ENCODE data around the gene SLC17A9.

DNA sequence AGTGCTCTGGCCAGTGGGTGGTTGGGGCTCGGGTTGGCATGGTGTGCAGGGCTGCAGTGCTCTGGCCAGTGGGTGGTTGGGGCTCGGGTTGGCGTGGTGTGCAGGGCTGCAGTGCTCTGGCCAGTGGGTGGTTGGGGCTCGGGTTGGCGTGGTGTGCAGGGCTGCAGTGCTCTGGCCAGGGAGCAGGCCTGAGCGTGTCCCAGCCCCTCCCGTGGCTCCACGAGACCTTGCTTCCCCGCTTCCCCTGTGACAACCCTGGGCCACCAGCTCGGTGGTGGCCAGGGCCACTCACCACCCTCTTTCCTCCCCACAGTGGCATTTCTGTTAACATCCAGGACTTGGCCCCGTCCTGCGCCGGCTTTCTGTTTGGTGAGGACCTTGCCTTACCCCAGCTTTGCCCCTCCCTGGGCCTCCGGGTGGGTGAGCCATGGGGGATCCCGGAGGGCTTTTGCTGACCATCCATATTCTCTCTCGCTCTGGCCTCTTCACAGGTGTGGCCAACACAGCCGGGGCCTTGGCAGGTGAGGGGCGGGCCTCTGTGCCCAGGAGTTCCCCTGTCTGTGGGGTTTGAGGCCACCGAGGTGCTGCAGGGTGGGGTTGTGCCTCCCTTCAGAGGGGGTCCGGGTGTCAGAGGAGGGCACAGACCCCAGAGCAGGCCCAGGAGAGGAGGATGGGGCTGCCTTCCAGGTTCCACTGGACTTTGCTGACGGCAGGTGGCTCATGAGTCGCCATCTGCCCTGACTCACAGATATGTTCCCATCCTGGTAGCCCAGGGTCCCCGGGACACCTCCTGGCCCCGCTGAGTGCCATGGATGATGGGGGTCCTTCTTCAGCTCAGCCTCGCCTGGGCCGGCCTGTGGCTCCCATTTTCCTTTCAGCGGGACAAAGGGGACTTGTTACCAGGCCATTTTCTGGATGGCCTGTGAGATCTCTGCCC lies 14.0 kb downstream of the SLC17A9 start:
- TF ChIP-seq EZH2 (IDR thresholded peaks at IDR 0.05; ENCODE audit: low read depth, unreplicated experiment) = no peak
- TF ChIP-seq, protein P1, sequence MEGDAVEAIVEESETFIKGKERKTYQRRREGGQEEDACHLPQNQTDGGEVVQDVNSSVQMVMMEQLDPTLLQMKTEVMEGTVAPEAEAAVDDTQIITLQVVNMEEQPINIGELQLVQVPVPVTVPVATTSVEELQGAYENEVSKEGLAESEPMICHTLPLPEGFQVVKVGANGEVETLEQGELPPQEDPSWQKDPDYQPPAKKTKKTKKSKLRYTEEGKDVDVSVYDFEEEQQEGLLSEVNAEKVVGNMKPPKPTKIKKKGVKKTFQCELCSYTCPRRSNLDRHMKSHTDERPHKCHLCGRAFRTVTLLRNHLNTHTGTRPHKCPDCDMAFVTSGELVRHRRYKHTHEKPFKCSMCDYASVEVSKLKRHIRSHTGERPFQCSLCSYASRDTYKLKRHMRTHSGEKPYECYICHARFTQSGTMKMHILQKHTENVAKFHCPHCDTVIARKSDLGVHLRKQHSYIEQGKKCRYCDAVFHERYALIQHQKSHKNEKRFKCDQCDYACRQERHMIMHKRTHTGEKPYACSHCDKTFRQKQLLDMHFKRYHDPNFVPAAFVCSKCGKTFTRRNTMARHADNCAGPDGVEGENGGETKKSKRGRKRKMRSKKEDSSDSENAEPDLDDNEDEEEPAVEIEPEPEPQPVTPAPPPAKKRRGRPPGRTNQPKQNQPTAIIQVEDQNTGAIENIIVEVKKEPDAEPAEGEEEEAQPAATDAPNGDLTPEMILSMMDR (conservative IDR thresholded peaks at IDR 0.05; ENCODE audit: low read depth in 2 of 2) = no peak
- no peak for TF ChIP-seq STAT1 (IDR thresholded peaks at IDR 0.05; ENCODE audit: unreplicated experiment)
- TF ChIP-seq NANOG (IDR thresholded peaks at IDR 0.05; ENCODE audit: borderline replicate concordance) = no peak
- no peak for TF ChIP-seq POLR2AphosphoS5 (IDR thresholded peaks at IDR 0.05; ENCODE audit: low read depth)
- no peak for TF ChIP-seq ZNF462 (CRISPR knock-in tag; IDR thresholded peaks at IDR 0.05)
- TF ChIP-seq CREB1 (CRISPR knock-in tag; IDR thresholded peaks at IDR 0.05; ENCODE audit: low read depth) = no peak
- TF ChIP-seq, protein P2, sequence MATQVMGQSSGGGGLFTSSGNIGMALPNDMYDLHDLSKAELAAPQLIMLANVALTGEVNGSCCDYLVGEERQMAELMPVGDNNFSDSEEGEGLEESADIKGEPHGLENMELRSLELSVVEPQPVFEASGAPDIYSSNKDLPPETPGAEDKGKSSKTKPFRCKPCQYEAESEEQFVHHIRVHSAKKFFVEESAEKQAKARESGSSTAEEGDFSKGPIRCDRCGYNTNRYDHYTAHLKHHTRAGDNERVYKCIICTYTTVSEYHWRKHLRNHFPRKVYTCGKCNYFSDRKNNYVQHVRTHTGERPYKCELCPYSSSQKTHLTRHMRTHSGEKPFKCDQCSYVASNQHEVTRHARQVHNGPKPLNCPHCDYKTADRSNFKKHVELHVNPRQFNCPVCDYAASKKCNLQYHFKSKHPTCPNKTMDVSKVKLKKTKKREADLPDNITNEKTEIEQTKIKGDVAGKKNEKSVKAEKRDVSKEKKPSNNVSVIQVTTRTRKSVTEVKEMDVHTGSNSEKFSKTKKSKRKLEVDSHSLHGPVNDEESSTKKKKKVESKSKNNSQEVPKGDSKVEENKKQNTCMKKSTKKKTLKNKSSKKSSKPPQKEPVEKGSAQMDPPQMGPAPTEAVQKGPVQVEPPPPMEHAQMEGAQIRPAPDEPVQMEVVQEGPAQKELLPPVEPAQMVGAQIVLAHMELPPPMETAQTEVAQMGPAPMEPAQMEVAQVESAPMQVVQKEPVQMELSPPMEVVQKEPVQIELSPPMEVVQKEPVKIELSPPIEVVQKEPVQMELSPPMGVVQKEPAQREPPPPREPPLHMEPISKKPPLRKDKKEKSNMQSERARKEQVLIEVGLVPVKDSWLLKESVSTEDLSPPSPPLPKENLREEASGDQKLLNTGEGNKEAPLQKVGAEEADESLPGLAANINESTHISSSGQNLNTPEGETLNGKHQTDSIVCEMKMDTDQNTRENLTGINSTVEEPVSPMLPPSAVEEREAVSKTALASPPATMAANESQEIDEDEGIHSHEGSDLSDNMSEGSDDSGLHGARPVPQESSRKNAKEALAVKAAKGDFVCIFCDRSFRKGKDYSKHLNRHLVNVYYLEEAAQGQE (IDR thresholded peaks at IDR 0.05; ENCODE audit: unreplicated experiment) = no peak
- no peak for TF ChIP-seq EZH2phosphoT487 (IDR thresholded peaks at IDR 0.05; ENCODE audit: unreplicated experiment)
- TF ChIP-seq ETS1 (IDR thresholded peaks at IDR 0.05) = no peak
- no peak for TF ChIP-seq ZNF114 (CRISPR knock-in tag; IDR thresholded peaks at IDR 0.05)
- TF ChIP-seq JUNB (IDR thresholded peaks at IDR 0.05; ENCODE audit: unreplicated experiment) = no peak
- no peak for TF ChIP-seq ZNF331 (CRISPR knock-in tag; IDR thresholded peaks at IDR 0.05; ENCODE audit: low read depth)
